Erythroblast (primary cell): ENCODE measurements around the gene KCNMA1.

ENCODE experiments used
- DNase-seq, 2 experiments: peaks; one replicate each; lab custom pipeline; 2025; lab: John Stamatoyannopoulos, UW
- GATA1 ChIP-seq: IDR thresholded peaks from 2 replicates; pipeline ENCODE4 v1.6.1; 2011; ENCODE audit warnings: low read depth, mild to moderate bottlenecking, control low read depth, low read length, moderate library complexity
- POLR2A ChIP-seq: IDR thresholded peaks from 2 replicates; pipeline ENCODE4 v1.6.1; 2011; ENCODE audit warnings: mild to moderate bottlenecking, low read length

KCNMA1 gene

DNA sequence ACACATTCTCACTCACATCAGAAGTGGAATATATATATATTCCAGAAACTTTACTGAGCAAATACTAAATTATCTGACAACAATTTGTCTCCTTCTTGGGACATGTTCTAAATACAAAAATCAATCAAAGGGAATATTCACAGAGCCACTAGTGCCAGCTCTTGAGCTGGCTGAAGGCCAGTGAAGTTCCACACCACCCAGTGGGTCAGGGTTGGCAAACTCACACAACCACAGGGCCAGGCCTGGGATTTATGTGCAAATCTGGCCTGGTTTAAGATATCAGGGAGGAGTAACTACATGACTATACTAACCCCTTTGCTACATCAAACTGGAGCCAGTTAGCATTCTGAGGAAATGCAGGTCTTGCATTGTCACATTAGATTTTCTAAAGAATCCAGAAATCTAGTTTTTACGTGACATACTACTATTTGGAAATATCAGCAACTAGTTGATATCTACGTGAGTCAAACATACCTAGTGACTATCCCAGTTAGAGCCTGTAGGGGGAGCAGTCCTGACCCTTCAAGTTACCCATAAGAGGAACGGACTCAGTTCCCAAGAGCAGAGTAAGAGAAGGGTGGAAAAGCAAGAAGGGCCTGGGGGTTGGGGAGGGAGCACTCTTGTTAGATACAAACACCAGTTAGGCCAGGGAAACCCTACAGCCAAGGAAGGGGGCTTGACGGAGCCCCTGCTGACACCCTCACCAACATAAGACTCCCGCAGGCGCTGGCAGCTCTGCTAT lies 600.4 kb downstream of the KCNMA1 start:
- TF ChIP-seq GATA1 = no peak
- TF ChIP-seq POLR2A = no peak
- peak; percentile 6 to 30 for DNase-seq

DNA sequence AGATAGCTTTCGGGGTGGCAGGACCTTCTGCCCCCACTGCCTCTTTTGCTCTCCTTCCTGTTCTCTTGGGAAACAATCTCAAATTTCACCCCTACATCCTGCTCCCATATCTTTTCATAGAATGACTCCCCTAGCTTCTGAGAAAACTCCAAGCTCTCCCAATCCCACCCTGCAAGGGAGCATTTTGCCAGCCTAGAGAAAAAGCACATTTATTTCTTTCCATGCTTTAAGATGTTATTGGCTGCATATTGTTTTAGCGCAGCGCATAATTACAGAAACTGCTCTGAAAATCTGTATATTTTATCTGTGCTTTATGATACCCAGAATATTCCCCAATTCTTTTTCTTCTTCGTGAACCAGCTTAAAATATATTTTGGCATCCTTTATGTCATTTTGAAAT lies 601.3 kb downstream of the KCNMA1 start:
- no peak for DNase-seq
- TF ChIP-seq POLR2A (no peak), GATA1 (no peak)

DNA sequence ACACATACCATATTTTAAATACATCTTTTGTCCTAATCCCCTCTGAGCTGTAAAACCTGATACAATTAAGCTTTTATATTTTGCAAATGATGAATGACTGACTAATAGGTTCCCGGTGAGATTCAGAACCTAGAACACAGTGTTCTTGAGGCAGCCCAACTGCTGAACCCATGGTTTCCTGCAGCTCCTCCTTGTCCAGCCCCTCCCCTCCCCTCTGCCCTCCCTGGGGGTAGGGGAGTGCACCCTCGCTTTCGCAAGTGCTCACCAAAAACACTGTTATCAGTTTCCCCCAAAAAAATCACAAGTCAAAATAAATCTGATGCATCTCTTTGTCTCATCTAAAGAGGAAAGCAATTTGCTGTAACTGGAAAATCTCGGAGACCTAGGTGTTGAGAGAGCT lies 602.8 kb downstream of the KCNMA1 start:
- TF ChIP-seq POLR2A = no peak
- TF ChIP-seq GATA1 = no peak
- no peak for DNase-seq

DNA sequence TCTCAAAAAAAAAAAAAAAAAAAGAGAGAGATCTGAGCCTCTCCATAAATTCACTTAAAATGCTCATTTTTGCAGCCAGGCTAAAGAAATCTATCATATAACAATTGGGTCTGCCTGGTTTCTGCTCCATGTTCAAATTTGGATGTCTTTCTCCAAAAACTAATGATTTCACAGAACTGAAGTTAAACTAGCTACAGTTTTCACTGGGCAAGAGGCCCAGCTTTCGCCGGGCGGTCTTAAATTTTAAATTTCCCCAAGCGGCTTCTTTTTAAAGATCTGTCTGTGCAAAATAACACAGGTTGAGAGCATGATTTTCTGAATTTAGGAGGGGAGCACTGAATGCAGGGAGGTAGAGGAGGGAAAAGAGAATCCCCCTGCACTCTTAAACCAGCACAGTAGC lies 603.4 kb downstream of the KCNMA1 start:
- no peak for TF ChIP-seq GATA1
- TF ChIP-seq POLR2A = no peak
- no peak for DNase-seq

DNA sequence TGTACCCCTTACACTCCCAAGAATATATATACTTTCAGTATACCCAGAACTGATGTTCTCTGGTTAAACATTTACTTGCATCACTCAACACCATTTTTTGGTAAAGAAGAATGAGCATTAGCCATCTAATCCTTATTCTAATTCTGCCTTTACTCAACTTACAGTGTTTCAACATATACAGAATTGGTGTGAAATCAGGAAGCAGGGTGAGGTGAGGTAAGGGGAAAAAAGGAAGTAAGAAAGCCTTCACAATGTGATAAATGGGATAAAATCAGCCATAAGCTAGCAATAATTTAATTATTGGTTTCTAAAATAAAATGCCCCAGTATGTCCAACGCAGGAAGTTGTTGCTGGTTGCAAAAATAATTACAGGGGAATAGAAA lies 605.4 kb downstream of the KCNMA1 start:
- no peak for DNase-seq
- TF ChIP-seq POLR2A = no peak
- TF ChIP-seq GATA1 = no peak

DNA sequence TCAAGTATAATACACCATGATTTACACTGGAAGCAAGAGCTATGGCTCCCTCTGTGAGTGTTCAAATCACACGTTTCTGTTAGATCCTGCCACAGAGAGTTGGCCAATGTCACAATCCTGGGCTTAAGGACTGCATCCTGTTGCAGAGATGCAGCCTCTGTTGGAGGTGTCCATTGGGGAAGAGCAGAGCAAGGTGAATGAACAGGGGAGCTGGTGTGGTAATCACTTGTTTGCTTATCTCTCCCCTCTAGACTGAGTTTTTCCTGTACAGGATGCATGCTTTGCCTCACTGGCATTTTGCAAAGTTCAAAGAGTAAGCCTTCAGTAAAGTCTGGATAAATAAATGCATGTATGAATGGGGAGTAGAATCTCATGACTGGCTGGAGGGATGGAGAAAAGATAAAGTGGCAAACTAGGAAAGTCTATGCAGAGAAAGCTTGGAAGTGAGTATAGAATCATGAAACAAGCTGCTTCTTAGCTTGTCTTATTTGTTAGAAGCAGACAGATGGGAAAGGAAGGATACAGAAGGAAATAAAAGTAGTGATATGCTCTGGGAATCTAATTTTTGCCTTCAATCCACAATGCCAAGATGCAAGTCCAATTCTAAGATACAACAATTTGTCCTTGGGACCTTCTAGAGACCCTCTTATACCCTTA lies 605.9 kb downstream of the KCNMA1 start:
- TF ChIP-seq POLR2A (no peak), GATA1 (no peak)
- no peak for DNase-seq

DNA sequence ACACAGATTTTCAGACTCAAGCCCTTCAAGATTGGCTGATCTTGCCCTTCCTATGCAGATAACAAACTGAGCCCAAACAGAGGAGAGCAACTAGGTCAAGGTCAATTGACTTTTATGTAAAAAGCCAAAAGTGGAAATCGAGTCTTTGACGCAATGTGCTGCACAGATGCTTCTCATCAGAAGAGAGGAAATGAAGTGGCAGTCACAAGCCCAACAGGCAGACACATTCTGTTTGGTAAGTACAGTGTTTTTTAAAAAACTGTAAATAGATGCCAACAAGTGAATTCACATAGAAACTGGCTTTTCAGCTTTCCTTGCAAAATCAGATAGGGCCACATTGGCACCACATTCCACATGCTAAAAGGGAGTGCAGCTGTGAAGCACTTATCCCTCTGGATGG lies 606.6 kb downstream of the KCNMA1 start:
- no peak for DNase-seq
- TF ChIP-seq POLR2A = no peak
- no peak for TF ChIP-seq GATA1

DNA sequence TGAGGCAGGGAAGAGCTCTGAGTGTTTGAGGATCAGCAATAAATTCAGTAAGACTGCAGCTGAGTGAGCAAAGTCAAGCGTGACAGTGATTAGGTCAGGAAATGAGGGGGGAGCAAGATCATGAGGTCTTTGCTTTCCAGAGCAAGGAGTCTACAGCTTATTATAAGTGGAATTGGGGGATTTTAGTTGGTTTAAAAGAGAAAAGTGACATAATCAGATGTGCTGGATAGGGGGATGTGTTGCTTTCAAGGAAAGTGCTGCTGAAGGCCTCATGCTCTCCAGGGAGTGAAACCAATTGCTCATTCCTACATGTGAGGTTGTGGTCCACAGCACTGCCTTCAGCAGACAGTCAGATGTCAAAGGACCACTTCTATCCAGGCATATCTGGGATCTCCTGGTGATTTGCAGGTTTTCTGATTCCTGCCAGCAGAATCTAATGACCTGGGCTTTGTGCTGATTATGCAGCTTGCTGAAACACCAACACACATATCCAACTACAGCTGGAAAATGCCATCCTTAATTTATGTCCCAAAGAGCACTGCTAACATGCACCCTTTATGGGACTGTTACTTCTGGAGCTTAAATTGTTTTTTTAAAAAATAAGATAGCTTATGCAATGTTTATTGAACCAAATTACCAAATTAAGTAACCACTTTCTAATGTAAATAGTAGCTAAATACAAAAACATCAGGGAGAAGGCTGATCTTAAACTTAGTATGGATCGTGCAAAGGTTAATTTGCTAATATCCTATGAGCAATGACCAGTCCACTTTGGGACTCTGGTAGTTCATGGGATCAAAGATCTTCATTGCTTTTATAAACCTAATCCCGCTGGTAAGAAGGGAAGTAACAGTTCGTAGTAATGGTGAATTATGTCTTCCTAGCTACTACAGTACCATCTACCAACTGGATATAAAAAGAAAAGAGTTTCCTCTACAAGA lies 607.6 kb downstream of the KCNMA1 start:
- no peak for DNase-seq
- TF ChIP-seq POLR2A (no peak), GATA1 (no peak)

DNA sequence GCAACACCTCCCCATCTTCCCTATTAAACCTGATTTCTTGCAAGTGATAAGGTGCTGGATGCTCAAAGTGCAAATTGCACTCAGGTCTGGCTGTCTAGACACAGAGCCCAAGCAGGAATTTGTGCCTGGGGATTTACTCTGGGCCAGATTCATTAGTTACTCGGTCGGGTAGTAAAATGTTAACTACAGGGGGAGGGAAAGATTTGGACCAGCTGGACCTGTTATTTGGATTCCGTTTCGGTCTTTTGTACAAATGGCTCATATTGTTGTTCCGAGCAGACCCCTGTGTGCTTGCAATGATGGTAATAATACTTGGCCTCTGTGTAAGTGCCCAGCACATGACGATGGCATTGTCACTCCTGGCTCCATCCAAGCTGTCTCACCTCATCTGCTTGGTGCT lies 609.6 kb downstream of the KCNMA1 start:
- no peak for DNase-seq

DNA sequence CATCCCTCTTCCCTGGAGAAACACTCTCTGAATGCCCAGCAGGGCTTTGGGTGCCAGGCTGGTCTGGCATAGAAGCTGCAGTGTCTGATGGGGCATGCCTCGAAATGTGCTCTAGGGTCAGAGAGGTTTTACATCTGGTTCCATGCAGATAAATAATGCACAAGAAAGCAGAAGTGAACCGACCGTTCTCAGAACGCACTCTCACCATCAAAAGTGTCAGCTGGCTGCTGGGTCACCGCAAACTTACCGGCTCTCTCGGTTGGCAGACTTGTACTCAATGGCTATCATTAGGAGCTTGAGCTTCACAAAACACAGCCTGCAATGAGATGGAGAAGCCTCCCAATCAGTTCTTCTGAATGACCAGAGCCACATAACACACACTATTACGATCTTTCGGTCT lies 610.0 kb downstream of the KCNMA1 start:
- no peak for DNase-seq
- TF ChIP-seq GATA1 (no peak), POLR2A (no peak)

More for the DNA sequence above, 609.6 kb downstream of the KCNMA1 start:
- TF ChIP-seq POLR2A = no peak
- TF ChIP-seq GATA1 = no peak

DNA sequence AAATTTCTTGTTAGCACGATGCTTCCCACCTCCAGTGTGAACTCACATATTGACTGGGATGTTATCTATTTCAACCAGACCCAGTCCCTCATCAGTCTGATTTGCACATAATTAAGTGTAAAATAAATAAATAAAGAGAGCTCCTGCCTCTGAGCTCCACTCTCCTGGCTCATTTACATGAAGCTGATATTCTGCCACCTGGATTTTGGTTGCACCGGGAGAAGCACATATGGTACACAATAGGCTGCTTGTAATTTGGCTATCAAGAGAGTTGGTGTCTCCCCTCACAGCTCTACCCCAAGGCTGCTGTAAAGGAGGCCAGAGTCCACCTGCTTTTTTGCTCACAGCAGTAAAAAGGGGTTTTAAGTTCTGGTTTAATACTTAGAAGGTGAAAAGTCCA lies 610.5 kb downstream of the KCNMA1 start:
- no peak for TF ChIP-seq POLR2A
- no peak for TF ChIP-seq GATA1
- no peak for DNase-seq

DNA sequence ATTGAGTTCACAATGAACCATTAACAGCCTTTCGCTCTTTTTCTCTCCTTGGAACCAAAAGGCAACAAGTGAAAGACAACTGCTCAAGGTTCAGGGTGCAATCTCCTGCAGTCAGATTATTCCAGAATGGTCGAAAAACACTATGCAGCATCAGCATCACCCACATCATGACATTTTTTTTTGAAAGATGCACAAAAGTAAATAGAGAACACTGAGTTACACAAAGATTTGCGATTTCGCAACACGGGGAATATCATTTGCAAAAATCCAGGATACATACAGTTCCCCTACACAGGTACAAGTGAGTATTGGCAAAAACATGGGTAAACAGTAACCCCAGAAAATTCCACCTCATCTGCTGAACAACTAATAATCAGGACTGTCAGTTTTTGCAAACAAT lies 611.5 kb downstream of the KCNMA1 start:
- DNase-seq = no peak
- TF ChIP-seq GATA1 (no peak), POLR2A (no peak)

DNA sequence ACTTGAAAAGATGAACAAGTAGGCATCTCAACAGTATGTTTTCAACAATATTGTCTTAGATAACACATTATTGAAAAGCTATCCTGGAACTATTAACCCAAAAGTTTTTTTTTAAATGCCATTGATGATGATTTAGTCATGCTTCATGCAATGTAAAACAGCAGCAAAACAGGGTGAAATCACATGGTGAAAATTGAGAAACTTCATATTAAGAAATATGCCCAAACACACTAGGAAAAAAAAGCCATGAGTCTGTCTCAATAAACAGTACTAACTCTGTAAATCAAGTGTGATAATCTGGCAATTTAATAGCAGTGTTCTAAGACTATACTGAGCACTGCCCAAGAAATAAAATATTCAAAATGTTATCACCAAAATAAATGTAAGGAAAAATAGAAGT lies 613.1 kb downstream of the KCNMA1 start:
- no peak for DNase-seq
- TF ChIP-seq GATA1 (no peak), POLR2A (no peak)

DNA sequence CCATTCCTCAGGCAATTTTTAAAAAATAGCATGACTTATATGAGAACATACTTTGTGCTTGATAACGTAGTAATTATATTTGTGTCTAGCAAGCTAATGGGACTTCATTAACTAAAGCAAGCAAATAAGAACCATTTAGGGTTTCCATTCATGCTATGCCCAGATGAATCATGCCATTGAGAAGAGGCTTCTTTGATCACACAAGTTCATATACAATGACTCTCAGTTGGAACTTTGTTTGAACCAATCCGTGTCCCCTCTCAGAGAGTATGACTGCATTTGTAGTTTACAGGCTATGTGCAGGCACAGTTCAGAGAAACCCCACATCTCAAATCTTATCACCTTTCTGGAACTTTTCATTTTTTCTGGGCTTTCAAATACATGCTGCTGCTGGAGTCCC lies 614.2 kb downstream of the KCNMA1 start:
- TF ChIP-seq POLR2A (no peak), GATA1 (no peak)
- no peak for DNase-seq
